ENCODE results near the gene EED. TPM values are rescaled to one million over a fixed set of nuclear protein-coding genes. Genes with fewer than 3 reads are reported as not detected.
A peak's percentile ranks its signal among the peaks of the same experiment; 100 is the strongest.

EED gene
- total RNA-seq, 4 donors from 2014 or later: 25.5 to 46.0 (median 33.0) TPM

- no peak for DNase-seq
- TF ChIP-seq POLR2A (IDR thresholded peaks at IDR 0.05): no peak
- TF ChIP-seq, protein P1, sequence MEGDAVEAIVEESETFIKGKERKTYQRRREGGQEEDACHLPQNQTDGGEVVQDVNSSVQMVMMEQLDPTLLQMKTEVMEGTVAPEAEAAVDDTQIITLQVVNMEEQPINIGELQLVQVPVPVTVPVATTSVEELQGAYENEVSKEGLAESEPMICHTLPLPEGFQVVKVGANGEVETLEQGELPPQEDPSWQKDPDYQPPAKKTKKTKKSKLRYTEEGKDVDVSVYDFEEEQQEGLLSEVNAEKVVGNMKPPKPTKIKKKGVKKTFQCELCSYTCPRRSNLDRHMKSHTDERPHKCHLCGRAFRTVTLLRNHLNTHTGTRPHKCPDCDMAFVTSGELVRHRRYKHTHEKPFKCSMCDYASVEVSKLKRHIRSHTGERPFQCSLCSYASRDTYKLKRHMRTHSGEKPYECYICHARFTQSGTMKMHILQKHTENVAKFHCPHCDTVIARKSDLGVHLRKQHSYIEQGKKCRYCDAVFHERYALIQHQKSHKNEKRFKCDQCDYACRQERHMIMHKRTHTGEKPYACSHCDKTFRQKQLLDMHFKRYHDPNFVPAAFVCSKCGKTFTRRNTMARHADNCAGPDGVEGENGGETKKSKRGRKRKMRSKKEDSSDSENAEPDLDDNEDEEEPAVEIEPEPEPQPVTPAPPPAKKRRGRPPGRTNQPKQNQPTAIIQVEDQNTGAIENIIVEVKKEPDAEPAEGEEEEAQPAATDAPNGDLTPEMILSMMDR (IDR thresholded peaks at IDR 0.05): no peak
- intact Hi-C loops (cut with DNase I): no loop called here
- H3K27ac ChIP-seq: no peak overlapping the region
- 93 to 95% methylated on average over 1 of the region's 1 CpG for WGBS, 2 donors
- no peaks in the 10 kb centered on the region for H3K9me3 ChIP-seq
- H3K4me1 ChIP-seq: peaks cover 4% of the 10 kb centered on the region in 2 donors
- H3K4me3 ChIP-seq (replicated peaks in 1 of 3): no peak overlapping the region
- H3K27me3 ChIP-seq: no peaks in the 10 kb centered on the region
- no peaks in the 10 kb centered on the region for H3K36me3 ChIP-seq
These were observed 25.1 kb downstream of the EED start for GRCh38 chr11:86269645-86270044.

DNA sequence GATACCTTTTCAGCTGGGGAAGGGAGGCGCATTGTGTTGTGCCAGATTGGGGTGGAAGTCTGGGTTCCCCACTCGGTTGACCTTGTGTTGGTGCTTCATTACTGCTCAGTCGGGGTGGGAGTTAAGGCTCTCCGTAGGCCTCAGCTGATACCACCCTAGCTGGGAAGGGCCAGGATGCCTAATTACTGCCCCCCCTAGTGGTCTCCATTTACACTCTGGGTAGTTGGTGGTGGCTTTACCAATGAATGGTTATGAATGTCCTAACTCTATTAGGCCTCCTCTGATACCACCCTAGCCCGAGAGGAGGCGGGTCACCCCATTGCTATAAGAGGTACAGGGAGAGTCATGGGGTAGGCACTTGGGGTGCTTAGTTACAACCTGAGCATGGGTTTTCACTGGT lies 29.9 kb downstream of the EED start:
- TF ChIP-seq, protein P1 (IDR thresholded peaks at IDR 0.05): no peak
- no peak for TF ChIP-seq POLR2A (IDR thresholded peaks at IDR 0.05)
- H3K27ac ChIP-seq: peak overlapping the region in 2 of 3 donors; percentile 32 to 43
- intact Hi-C loops (cut with DNase I): no loop called here
- H3K9me3 ChIP-seq: no peaks in the 10 kb centered on the region
- WGBS, 2 donors: 90 to 93% methylated on average over 6 of the region's 6 CpGs
- peaks cover 14 to 24% of the 10 kb centered on the region in 2 donors for H3K4me1 ChIP-seq
- DNase-seq: no peak
- no peaks in the 10 kb centered on the region for H3K27me3 ChIP-seq
- H3K36me3 ChIP-seq: peaks cover 0 to 8% of the 10 kb centered on the region in 2 donors
- H3K4me3 ChIP-seq (replicated peaks in 1 of 3): no peak overlapping the region

- 28 to 42% methylated on average over 4 of the region's 4 CpGs for WGBS, 2 donors
These were observed 30.4 kb downstream of the EED start for GRCh38 chr11:86274999-86275398.

GRCh38 chr11:86275493-86276370 lies 31.2 kb downstream of the EED start:
- WGBS, 2 donors: 66% methylated on average over 2 of the region's 2 CpGs
- intact Hi-C loops (cut with DNase I): no loop called here
- H3K9me3 ChIP-seq: no peaks in the 10 kb centered on the region
- DNase-seq: no peak
- H3K36me3 ChIP-seq: peaks cover 0 to 8% of the 10 kb centered on the region in 2 donors
- no peaks in the 10 kb centered on the region for H3K27me3 ChIP-seq
- no peak overlapping the region for H3K4me3 ChIP-seq (replicated peaks in 1 of 3)
- TF ChIP-seq, protein P1 (IDR thresholded peaks at IDR 0.05): no peak
- no peak for TF ChIP-seq POLR2A (IDR thresholded peaks at IDR 0.05)
- H3K4me1 ChIP-seq: peaks cover 14 to 24% of the 10 kb centered on the region in 2 donors
- H3K27ac ChIP-seq: peak overlapping the region in 2 of 3 donors; percentile 32 to 43

More at GRCh38 chr11:86274999-86275398, 30.4 kb downstream of the EED start:
- TF ChIP-seq, protein P1 (IDR thresholded peaks at IDR 0.05): no peak
- TF ChIP-seq POLR2A (IDR thresholded peaks at IDR 0.05): no peak
- Histone ChIP-seq H3K27me3 (no peaks in the 10 kb centered on the region), H3K27ac (peak overlapping the region in 2 of 3 donors; percentile 32 to 43), H3K36me3 (peaks cover 0 to 8% of the 10 kb centered on the region in 2 donors), H3K9me3 (no peaks in the 10 kb centered on the region), H3K4me1 (peaks cover 14 to 24% of the 10 kb centered on the region in 2 donors), H3K4me3 (replicated peaks in 1 of 3) (no peak overlapping the region)
- no peak for DNase-seq
- intact Hi-C loops (cut with DNase I): no loop called here

- H3K4me1 ChIP-seq: peaks cover 14 to 24% of the 10 kb centered on the region in 2 donors
- H3K27me3 ChIP-seq: no peaks in the 10 kb centered on the region
- H3K9me3 ChIP-seq: no peaks in the 10 kb centered on the region
- H3K36me3 ChIP-seq: peaks cover 0 to 8% of the 10 kb centered on the region in 2 donors
- TF ChIP-seq, protein P1 (IDR thresholded peaks at IDR 0.05): no peak
- TF ChIP-seq POLR2A (IDR thresholded peaks at IDR 0.05): no peak
- no peak overlapping the region for H3K27ac ChIP-seq
- no peak overlapping the region for H3K4me3 ChIP-seq (replicated peaks in 1 of 3)
- WGBS, 2 donors: 96 to 100% methylated on average over 1 of the region's 1 CpG
- intact Hi-C loops (cut with DNase I): no loop called here
- DNase-seq: no peak
These were observed 33.2 kb downstream of the EED start for GRCh38 chr11:86277741-86278140.

All from thyroid gland (tissue), 4 donors.